ENCODE data around the gene HOXB1. TPM values are rescaled to one million over a fixed set of nuclear protein-coding genes. Genes with fewer than 3 reads are reported as not detected.
"Not testable (repeated sequence)": the region's sequence is repeated elsewhere in the genome, so short reads cannot be mapped to it uniquely, and the experiment has no call there.

HOXB1 gene
- total RNA-seq, 1 donor from 2014 or later, result not detected

DNA sequence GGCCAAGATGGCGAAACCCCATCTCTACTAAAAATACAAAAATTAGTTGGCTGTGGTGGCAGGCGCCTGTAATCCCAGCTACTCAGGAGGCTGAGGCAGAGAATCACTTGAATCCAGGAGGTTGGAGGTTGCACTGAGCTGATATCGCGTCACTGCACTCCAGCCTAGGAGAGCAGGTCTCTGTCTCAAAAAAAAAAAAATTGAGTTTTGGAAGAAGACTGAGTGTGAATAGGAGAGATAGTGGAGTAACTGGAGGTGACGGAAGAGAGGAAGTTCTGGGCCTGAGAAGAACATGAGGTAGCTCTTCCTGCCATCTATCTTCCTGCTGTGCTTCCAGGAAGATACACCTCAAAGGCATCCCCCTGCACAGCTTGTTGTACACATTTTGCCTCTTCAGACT is 11.4 kb downstream of the HOXB1 start:
- no peak overlapping the region for H3K27ac Mint-ChIP-seq
- H3K9me3 Mint-ChIP-seq, result no peaks in the 10 kb centered on the region
- peaks cover 45% of the 10 kb centered on the region for H3K27me3 Mint-ChIP-seq
- DNase-seq, result no peak
- intact Hi-C loops (cut with micrococcal nuclease), result no loop called here
- H3K4me1 Mint-ChIP-seq, result peaks cover 20% of the 10 kb centered on the region
- H3K36me3 Mint-ChIP-seq (ENCODE audit: low read depth), result peaks cover 2% of the 10 kb centered on the region
- H3K4me3 Mint-ChIP-seq, result no peak overlapping the region

DNA sequence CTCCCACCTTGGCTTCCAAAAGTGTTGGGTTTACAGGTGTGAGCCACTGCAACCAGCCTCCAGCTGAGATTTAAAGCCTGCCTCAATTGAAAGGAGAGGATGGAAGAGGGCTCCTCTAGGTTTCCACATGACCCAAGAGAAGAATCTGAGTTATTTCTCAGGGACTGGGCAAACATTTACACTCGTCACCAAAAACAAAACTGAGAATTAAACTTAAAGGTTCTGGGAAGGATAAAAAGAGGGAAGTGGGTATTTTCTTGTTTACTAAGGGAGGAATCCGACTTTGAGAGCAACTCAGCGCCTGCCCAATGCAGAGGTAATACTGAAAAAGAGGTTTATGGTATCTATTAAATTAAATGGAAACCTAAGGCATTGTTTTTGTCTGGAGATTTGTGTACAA is 13.3 kb downstream of the HOXB1 start:
- H3K27ac Mint-ChIP-seq, result no peak overlapping the region
- peaks cover 2% of the 10 kb centered on the region for H3K36me3 Mint-ChIP-seq (ENCODE audit: low read depth)
- DNase-seq, result no peak
- H3K27me3 Mint-ChIP-seq, result peaks cover 32% of the 10 kb centered on the region
- H3K9me3 Mint-ChIP-seq, result no peaks in the 10 kb centered on the region
- no peak overlapping the region for H3K4me3 Mint-ChIP-seq
- peaks cover 40% of the 10 kb centered on the region for H3K4me1 Mint-ChIP-seq
- intact Hi-C loops (cut with micrococcal nuclease), result no loop called here

GRCh38 chr17:48515925-48516900 is 14.6 kb downstream of the HOXB1 start:
- intact Hi-C loops (cut with micrococcal nuclease), result no loop called here
- DNase-seq, result no peak

GRCh38 chr17:48514477-48514876 is 16.3 kb downstream of the HOXB1 start:
- Mint-ChIP-seq H3K36me3 (ENCODE audit: low read depth) (peaks cover 2% of the 10 kb centered on the region), H3K4me1 (peaks cover 56% of the 10 kb centered on the region), H3K27me3 (peaks cover 27% of the 10 kb centered on the region), H3K4me3 (no peak overlapping the region), H3K9me3 (peaks cover 7% of the 10 kb centered on the region), H3K27ac (no peak overlapping the region)
- no peak for DNase-seq
- intact Hi-C loops (cut with micrococcal nuclease), result no loop called here

More at GRCh38 chr17:48515925-48516900, 14.6 kb downstream of the HOXB1 start:
- Mint-ChIP-seq H3K36me3 (ENCODE audit: low read depth) (peaks cover 2% of the 10 kb centered on the region), H3K27ac (no peak overlapping the region), H3K27me3 (peaks cover 27% of the 10 kb centered on the region), H3K4me1 (peaks cover 50% of the 10 kb centered on the region), H3K4me3 (no peak overlapping the region), H3K9me3 (no peaks in the 10 kb centered on the region)

GRCh38 chr17:48513666-48514455 is 16.9 kb downstream of the HOXB1 start:
- Mint-ChIP-seq H3K4me3 (peak overlapping the region; percentile 16), H3K36me3 (ENCODE audit: low read depth) (peaks cover 2% of the 10 kb centered on the region), H3K27ac (peak overlapping the region; percentile 47), H3K4me1 (peaks cover 56% of the 10 kb centered on the region), H3K9me3 (peaks cover 7% of the 10 kb centered on the region), H3K27me3 (peaks cover 27% of the 10 kb centered on the region)
- DNase-seq, result no peak
- intact Hi-C loops (cut with micrococcal nuclease), result loop anchor here (1.0 kb wide), 1 partner anchor 9 kb away; no protein-coding TSS in a partner anchor

- DNase-seq, result peak; percentile 84
- Mint-ChIP-seq H3K9me3 (peaks cover 7% of the 10 kb centered on the region), H3K36me3 (ENCODE audit: low read depth) (peaks cover 4% of the 10 kb centered on the region), H3K27me3 (peaks cover 27% of the 10 kb centered on the region), H3K27ac (peak overlapping the region; percentile 69), H3K4me3 (peak overlapping the region; percentile 60), H3K4me1 (peaks cover 60% of the 10 kb centered on the region)
- intact Hi-C loops (cut with micrococcal nuclease), result loop anchor here (1.0 kb wide), 1 partner anchor 8 kb away; no protein-coding TSS in a partner anchor
Measured at GRCh38 chr17:48513097-48513496, 17.7 kb downstream of the HOXB1 start.

DNA sequence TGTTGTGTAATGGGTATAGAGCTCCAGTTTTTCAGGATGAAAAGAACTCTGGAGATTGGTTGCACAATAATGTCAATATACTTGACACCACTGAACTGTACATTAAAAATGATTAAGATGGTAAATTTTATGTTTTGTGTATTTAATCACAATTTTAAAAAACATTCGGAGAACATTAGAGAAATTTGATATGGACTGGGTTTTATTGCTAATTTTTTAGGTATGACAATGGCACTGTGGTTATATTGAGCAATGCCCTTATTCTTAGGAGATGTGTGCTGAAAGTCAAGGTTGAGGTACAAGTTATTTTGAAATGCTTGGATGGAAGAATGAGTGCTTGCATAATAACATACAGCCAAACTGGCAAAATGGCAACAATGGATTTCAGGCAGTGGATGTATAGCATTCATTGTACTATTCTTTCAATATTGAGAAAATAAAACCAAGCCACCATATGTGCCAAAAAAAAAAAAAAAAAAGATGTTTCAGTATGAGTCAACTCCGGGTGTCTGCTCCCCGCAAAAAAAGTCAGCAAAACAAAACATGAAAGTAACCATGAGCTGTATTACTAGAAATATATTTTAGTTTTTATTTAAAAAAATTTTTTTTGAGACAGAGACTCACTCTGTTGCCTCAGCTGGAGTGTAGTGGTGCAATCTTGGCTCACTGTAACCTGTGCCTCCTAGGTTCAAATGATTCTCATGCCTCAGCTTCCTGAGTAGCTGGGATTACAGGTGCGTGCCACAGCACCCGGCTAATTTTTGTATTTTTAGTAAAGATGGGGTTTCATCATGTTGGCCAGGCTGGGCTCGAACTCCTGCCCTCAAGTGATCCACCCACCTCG is 19.8 kb downstream of the HOXB1 start:
- Mint-ChIP-seq H3K4me3 (peak overlapping the region; percentile 67), H3K27ac (peak overlapping the region; percentile 88), H3K4me1 (peaks cover 64% of the 10 kb centered on the region), H3K27me3 (peaks cover 12% of the 10 kb centered on the region), H3K9me3 (peaks cover 7% of the 10 kb centered on the region), H3K36me3 (ENCODE audit: low read depth) (peaks cover 3% of the 10 kb centered on the region)
- peak; percentile 87 for DNase-seq
- intact Hi-C loops (cut with micrococcal nuclease), result loop anchor here (1.0 to 2.0 kb wide), 3 partner anchors 19 to 32 kb away; no protein-coding TSS in a partner anchor

- Mint-ChIP-seq H3K36me3 (ENCODE audit: low read depth) (peaks cover 3% of the 10 kb centered on the region), H3K27ac (peak overlapping the region; percentile 6), H3K4me1 (peaks cover 68% of the 10 kb centered on the region), H3K27me3 (peaks cover 9% of the 10 kb centered on the region), H3K4me3 (no peak overlapping the region), H3K9me3 (peaks cover 7% of the 10 kb centered on the region)
- intact Hi-C loops (cut with micrococcal nuclease), result loop anchor here (2.0 kb wide), 2 partner anchors 26 to 32 kb away; no protein-coding TSS in a partner anchor
- no peak for DNase-seq
Measured at GRCh38 chr17:48510381-48510760, 20.4 kb downstream of the HOXB1 start.

- peaks cover 70% of the 10 kb centered on the region for H3K4me1 Mint-ChIP-seq
- not testable (repeated sequence) for DNase-seq; H3K27me3 Mint-ChIP-seq; H3K4me3 Mint-ChIP-seq; H3K27ac Mint-ChIP-seq; H3K36me3 Mint-ChIP-seq (ENCODE audit: low read depth); H3K9me3 Mint-ChIP-seq
- intact Hi-C loops (cut with micrococcal nuclease), result loop anchor here (2.0 kb wide), 2 partner anchors 25 to 33 kb away; no protein-coding TSS in a partner anchor
Measured at GRCh38 chr17:48509708-48510107, 21.1 kb downstream of the HOXB1 start.

DNA sequence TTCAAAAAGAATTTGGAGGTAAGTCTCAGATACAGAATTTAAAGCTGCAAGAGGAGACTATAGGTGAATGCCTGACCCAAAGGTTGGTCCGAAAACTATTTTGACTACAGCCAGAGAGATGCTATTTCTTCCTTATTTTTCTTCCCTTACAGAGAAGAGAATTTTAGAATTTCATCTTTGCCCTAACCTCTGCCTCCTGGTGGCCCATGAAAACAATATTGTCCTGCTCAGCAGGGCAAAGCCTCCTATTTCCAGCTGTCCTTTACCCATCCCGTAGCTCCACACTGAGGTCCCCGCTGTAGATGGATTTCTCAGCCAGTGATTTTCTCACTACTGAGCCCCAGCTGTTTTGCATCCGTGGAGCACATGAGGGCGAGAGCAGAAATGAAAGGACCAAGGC is 24.6 kb downstream of the HOXB1 start:
- Mint-ChIP-seq H3K36me3 (ENCODE audit: low read depth) (peaks cover 3% of the 10 kb centered on the region), H3K4me1 (peaks cover 41% of the 10 kb centered on the region), H3K4me3 (peak overlapping the region; percentile 62), H3K9me3 (peaks cover 7% of the 10 kb centered on the region), H3K27ac (peak overlapping the region; percentile 84), H3K27me3 (peaks cover 11% of the 10 kb centered on the region)
- intact Hi-C loops (cut with micrococcal nuclease), result loop anchor here (2.0 kb wide), 1 partner anchor 13 kb away; no protein-coding TSS in a partner anchor
- no peak for DNase-seq

DNA sequence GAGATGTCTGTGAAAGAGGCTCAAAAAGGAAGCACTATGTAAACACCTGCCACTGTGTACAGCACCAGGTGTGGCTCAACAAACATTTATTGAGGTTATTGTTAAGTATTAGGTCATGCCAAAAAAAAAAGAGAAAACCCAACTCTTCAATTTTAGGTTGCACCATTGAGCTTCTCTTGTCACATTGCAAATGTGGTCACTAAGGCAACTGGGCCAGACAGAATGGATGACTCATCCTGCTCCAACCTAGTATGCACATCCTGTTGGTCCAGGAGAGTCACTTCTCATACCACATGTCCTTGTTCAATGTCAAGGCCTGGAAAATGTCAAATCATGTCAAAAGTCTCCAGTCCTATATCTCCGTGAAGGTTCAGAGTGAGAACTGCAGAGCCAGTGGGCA is 25.0 kb downstream of the HOXB1 start:
- peak; percentile 91 for DNase-seq
- Mint-ChIP-seq H3K27me3 (peaks cover 11% of the 10 kb centered on the region), H3K4me3 (peak overlapping the region; percentile 62), H3K27ac (peak overlapping the region; percentile 84), H3K4me1 (peaks cover 37% of the 10 kb centered on the region), H3K9me3 (peaks cover 5% of the 10 kb centered on the region), H3K36me3 (ENCODE audit: low read depth) (peaks cover 3% of the 10 kb centered on the region)
- intact Hi-C loops (cut with micrococcal nuclease), result loop anchor here (1.0 to 2.0 kb wide), 2 partner anchors 8 to 13 kb away; no protein-coding TSS in a partner anchor

GRCh38 chr17:48504953-48505352 is 25.9 kb downstream of the HOXB1 start:
- peak overlapping the region; percentile 77 for H3K27ac Mint-ChIP-seq
- no peak for DNase-seq
- peak overlapping the region; percentile 17 for H3K4me3 Mint-ChIP-seq
- H3K36me3 Mint-ChIP-seq (ENCODE audit: low read depth), result peaks cover 3% of the 10 kb centered on the region
- intact Hi-C loops (cut with micrococcal nuclease), result loop anchor here (1.0 kb wide), 1 partner anchor 8 kb away; no protein-coding TSS in a partner anchor
- H3K4me1 Mint-ChIP-seq, result peaks cover 31% of the 10 kb centered on the region
- peaks cover 18% of the 10 kb centered on the region for H3K27me3 Mint-ChIP-seq
- H3K9me3 Mint-ChIP-seq, result no peaks in the 10 kb centered on the region

GRCh38 chr17:48503747-48504146 is 27.1 kb downstream of the HOXB1 start:
- Mint-ChIP-seq H3K27me3 (peaks cover 26% of the 10 kb centered on the region), H3K27ac (no peak overlapping the region), H3K4me3 (no peak overlapping the region), H3K36me3 (ENCODE audit: low read depth) (peaks cover 3% of the 10 kb centered on the region), H3K9me3 (no peaks in the 10 kb centered on the region), H3K4me1 (peaks cover 30% of the 10 kb centered on the region)
- intact Hi-C loops (cut with micrococcal nuclease), result no loop called here
- DNase-seq, result no peak
